Left hindlimb (tissue), 1 donor: ENCODE results near the gene PRKCQ.

Experiments
- DNase-seq: peaks from one replicate; pipeline ENCODE4 v3.0.0-alpha.2; 2018

PRKCQ gene

DNA sequence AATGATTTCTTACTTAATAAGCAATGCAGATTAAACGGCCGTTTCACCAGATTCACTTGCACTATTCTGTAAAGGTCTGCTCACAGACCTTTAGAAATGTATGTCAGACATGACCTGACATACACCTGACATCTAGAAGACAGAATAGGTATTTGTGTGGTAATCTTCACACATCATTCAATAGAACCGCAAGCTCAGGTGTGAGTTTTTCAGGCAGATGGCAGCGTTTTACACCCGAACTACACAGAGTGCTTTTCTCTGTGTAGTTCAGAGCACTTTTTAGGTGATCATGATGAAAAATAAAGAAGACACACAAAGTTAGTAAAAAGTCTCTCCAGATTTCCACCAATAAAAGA lies 63.2 kb downstream of the PRKCQ start:
- DNase-seq: no peak

DNA sequence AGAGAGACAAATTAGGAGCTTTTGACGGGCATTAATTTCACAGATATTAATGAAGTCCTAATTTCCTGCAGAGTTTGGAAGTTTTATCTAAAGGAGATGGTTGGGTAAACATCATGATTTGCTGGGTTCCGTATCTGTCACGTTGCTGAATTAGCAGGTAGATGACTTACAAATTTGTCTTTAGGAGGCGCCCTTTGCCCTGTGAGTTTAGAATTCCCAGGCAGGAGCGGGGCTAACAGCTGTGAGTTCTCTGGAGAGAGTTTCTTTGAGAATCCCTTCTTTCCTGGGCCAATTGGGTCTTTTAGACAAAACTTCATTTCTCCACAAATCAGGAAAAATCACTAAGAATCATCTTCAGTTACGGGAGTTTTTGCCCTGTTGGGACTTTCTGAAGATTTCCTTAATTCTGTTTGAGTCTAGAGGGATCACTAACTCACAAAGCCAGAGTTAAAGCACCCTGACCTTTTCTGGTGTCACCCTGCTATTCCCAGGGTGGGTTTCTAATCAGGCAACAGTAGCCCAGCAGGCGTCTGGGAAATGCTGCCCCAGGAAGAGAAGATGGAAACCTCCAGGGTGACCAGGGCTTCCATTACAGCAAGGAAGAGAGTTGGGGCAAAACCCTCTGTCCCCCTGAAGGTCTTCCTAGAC lies 63.7 kb downstream of the PRKCQ start:
- DNase-seq: no peak

DNA sequence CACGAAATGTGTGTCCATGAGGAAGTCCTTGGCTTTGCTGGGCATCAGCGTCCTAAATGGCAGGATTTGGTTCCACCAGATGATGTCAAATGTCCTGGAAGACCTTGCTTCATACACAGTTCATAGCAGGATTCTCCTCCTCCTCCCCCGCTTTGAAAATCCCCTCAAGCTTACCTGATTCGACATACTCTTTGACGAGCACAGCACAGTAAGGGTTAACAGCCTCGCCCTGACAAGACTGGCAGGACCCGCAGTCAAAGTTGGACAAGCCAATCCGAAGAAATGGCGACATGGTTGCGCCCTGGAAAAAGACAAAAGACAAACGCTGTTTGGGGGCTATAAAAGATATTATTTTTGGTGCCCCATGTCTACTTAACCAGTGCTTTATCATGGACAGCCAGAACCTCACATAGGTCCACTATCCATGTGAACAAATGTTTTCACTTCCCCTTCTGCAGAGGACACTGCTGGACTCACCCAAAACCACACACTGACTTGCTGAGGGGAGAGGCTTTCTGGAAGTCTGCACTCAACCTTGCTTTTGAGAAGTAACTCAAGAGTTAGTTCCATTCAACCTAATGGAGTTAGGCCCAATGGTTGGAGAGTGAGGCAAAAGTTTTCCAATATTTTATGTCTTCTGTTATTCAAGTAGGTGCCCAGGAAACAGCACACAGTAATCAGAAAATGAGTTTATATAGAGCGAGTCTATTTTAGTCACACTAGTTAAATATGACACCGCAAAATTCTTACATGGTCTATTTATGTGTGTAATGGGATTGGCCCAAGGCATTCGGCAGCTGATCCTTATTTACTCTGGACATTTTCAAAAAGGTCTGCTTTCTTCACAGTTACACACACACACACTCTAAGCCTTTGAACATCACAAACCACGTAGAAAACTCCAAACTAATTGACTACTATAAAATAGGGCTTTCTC lies 65.0 kb downstream of the PRKCQ start:
- DNase-seq: no peak

DNA sequence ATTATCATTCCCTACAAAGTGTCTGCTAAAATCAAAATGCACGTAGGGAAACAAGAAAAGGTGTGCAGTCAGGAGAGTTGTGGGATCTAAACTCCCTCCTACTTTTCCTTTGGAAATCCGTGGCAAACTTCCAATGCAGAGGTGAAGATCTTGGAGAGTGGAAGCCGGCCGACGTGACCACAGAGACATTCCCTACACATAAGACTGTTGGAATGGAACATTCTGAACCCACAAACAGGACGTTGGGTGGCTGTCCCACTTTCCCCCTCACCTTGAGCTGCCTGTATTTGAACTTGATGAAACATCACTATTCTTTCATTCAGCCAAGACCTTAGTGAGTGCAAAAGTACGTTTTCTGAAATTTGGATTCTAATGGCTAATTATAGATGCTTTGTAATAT lies 65.9 kb downstream of the PRKCQ start:
- DNase-seq: no peak

- no peak for DNase-seq
Measured at GRCh38 chr10:6513476-6513875, 66.6 kb downstream of the PRKCQ start.

DNA sequence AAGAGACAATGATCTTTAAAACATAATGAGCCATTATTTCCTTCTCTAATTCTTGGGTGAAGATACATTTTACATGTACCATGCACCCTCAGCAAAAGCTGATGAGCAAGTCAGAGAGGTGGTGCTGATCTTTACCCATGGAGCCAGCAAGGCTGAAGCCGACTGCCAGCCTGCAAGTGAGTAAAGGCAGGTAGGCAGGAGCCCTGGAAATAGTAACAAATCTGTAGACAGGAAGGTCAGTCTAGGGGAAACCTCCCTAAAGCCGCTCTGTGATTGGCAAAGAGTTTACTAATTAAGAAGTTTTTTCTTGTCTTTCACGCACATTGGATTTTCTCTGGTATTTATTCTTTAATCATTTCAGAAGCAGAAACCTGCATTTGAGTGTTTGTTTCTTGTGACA lies 67.9 kb downstream of the PRKCQ start:
- no peak for DNase-seq

- no peak for DNase-seq
Measured at GRCh38 chr10:6511347-6511746, 68.7 kb downstream of the PRKCQ start.

- DNase-seq: no peak
Measured at GRCh38 chr10:6507311-6507710, 72.8 kb downstream of the PRKCQ start.

GRCh38 chr10:6505300-6505699 lies 74.8 kb downstream of the PRKCQ start:
- no peak for DNase-seq

DNA sequence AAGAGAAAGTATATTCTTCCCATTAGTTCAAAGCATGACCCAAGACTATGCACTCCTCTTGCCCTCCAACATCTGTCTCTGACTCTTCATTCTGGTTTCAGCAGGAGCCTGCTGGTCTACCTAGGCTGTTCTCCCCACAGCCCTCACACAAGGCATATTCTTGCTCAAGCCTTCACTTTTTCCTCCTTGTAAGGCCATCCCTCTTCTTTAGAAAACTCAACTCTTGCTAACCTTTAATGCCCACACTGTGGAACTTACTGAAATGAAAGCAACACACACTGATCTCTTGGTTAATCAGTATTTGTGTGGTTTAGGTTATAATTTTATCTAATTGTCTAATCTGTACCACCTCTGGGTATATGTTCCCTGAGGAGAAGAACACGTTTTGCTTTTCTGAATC lies 75.8 kb downstream of the PRKCQ start:
- no peak for DNase-seq

- DNase-seq: no peak
Measured at GRCh38 chr10:6503171-6503570, 76.9 kb downstream of the PRKCQ start.

GRCh38 chr10:6501931-6502330 lies 78.1 kb downstream of the PRKCQ start:
- no peak for DNase-seq

GRCh38 chr10:6499974-6500373 lies 80.1 kb downstream of the PRKCQ start:
- no peak for DNase-seq

DNA sequence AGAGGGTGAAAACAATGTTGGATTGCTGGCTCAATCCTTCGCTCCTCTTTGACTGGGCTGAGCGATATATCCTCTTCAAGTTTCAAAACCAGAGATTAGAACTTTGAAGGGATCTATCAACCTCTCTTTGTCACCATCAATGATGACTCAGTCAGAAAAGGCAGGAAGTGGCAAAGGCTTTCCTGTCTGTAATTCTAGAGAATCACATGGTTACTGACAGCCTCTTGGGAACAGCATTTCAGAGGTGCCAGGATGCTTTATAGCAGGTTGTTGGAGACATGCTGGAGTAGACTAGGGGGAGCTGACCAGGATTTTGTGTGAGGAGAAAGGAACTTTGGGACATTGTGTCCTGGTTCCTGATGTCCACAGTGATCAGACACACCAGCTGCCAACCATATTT lies 81.3 kb downstream of the PRKCQ start:
- DNase-seq: no peak

- no peak for DNase-seq
Measured at GRCh38 chr10:6497620-6498019, 82.5 kb downstream of the PRKCQ start.

DNA sequence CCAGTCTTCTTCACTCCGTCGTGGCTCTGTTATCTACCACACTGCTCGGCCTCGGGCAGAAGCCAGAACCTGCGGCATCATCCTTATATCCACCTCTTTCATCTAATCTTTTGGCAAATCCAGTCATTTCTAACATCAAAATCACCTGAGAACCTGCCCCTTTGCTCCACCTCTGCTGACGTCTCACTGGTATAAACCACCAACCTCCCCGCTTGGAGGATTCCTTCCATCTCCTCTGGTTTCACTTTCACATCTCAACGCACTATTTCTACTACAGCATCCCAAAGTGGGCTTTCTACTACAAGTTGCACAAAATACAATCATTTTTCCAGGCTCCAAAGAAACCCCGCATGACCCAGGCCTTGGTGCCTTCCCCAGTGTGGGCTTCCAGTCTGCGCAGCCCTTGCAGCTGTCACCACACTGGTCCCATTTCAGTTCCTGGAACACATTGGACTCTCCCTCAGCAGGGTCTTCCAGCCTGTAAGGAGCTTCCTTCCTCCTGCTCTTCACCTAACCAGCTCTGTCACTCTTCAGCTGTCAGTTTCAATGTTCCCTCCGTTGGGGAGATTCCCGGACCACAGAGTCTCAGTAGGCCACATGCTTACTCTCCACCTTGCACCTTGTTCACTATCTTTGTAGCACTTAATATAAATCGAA lies 85.0 kb downstream of the PRKCQ start:
- no peak for DNase-seq

GRCh38 chr10:6494442-6494819 lies 85.6 kb downstream of the PRKCQ start:
- DNase-seq: no peak

DNA sequence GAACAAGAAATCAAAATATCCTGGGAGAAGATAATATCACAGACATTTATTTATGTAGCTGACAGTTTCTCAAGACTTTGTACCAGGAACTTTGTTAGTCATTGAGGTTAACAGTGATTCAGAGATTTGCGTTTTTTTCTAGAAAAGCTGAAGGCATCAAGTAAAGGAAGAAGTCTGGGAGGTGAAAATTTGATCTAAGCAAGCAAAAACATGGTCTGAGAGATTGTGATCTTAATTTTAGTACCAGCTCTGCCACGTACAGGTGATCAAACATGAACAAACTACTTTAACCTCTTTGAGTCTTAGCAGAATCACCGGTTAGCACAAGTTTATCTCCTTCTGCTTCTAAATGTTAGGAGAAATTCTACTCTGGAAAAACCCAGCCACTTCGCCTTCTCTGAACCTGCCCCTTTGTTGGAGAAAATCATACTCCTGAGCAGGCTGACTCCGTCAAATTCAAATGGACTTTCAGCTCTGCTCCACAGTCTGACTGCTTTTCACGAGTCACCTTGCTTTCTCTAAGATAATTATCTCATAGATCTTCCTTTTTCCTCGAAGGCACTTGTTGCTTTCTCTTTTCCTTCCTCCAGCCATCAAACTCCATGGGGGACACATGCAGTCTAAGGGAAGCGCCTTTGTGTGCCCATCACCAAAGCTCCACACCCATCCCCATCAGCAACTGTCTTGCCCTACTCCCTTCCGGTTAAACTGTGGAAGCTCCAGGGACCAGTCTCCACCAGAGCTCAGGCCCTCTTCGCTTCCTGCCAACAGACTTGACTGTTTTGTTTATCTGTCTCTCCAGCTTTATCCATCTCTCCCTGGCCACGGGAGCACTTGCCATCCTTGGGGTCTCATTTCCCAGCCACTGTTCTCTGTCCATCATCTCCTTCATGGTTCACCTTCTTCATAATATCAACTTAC lies 86.3 kb downstream of the PRKCQ start:
- no peak for DNase-seq

- no peak for DNase-seq
Measured at GRCh38 chr10:6492896-6493295, 87.2 kb downstream of the PRKCQ start.

GRCh38 chr10:6491841-6492609 lies 88.1 kb downstream of the PRKCQ start:
- no peak for DNase-seq

GRCh38 chr10:6490614-6491013 lies 89.5 kb downstream of the PRKCQ start:
- no peak for DNase-seq

GRCh38 chr10:6487920-6488319 lies 92.2 kb downstream of the PRKCQ start:
- no peak for DNase-seq
